ENCODE measurements around the gene CLIC3. TPM values are rescaled to one million over a fixed set of nuclear protein-coding genes. Genes with fewer than 3 reads are reported as not detected.
"Not testable (repeated sequence)": the region's sequence is repeated elsewhere in the genome, so short reads cannot be mapped to it uniquely, and the experiment has no call there.

Gene CLIC3
- total RNA-seq, 1 donor from 2014 or later, result 2.2 TPM

DNA sequence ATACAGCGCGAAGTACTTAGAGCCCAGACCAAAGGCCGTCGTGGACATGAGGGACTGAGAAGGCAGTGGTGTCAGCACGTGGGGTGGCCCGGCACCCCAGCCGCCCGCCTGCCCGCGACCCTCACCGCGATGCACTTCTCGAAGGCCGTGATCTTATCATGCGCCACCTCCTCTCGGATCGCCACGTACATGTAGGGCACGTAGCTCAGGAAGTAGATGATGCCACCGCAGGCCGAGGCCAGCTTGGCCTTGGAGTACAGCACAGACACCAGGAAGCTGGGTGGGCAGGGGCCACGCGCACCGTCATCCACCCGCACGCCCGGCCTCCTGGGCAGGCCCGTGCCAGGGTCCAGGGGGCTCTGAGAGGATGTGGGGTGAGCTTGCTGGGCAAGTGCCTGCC is 20.7 kb upstream of the CLIC3 start:
- no peak for DNase-seq (ENCODE audit: low spot score)

DNA sequence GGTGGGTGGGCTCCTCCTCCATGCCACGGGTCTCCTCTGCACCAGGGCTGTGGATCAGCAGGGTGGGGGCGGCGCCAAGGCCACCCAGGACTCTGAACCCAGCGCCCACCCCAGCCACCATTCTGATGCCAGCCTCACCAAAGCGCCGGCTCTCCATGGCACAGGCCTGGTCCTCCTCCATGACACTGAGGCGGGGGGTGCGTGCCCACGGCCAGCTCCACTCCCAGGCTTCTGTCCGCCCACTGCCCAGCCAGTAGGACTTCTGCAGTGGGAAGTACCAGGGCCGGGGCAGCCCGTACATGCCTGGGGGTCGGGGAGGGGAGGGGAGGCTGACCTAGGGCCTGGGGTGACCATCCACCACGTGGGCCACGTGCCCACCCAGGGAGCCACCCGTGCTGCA is 20.1 kb upstream of the CLIC3 start:
- no peak for DNase-seq (ENCODE audit: low spot score)

DNA sequence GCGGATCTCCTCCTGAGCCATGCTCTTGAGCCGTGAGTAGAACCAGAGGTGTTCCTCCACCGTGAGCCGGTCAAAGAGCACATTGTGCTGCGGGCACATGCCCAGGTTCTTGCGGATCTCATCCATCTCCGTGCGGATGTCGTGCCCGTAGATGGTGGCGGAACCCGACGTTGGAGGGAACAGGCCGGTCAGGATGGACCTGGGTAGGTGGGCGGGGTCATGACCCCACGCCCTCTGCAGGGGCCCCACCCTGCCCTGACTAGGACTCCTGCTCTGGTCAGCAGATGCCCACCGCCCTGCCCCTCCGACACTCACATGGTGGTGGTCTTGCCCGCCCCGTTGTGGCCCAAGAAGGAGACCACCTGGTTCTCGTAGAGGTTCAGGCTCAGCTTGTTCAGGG is 19.6 kb upstream of the CLIC3 start:
- no peak for DNase-seq (ENCODE audit: low spot score)

DNA sequence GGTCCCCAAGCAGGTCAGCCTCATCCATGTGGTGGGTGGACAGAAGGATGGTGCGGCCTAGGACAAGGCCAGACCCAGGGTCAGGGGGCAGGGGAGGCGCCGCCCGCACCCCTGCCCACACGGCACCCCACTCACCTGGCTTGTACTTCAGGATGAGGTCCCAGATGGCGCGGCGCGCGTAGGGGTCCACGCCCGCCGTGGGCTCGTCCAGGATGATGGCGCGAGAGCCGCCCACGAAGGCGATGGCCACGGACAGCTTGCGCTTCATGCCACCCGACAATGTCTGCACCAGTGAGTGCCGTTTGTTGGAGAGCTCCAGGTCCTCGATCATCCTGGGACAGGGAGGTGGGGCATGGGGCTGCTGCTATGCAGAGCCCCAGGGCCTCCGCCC is 19.2 kb upstream of the CLIC3 start:
- no peak for DNase-seq (ENCODE audit: low spot score)

DNA sequence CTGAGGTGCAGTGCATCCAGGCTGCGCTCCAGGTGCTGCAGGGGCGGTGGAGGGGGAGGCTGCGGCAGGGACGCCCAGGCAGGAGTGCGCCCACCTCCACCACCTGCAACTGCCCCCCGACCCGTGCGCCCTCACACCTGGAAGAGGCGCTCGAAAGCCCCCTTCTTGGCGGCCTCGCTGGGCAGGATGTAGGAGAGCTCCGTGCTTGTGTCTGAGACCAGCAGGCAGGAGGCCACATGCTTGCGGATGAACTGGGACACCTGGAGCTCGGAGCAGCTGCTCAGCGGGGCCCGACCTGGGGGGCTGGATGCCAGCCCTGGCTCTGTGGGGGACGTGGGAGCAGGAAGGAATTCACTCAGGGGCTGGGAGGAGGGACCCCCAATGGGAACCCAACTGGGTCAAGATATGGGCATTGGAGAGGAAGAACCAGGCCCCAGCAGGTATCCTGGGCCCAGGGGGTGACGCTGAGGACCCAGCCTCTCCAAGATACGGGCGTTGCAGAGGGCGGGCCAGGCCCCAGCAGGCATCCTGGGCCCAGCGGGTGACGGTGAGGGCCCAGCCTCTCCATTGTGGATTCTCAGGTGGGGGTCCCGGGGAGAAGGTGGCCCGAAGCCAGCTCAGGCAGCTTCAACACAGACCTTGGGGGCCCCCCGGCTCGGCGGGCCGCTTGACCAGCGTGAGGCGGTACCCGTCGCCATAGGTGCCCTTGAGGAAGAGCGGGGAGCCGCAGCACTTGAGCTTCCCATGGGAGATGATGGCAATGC is 18.6 kb upstream of the CLIC3 start:
- DNase-seq (ENCODE audit: low spot score), result no peak

DNA sequence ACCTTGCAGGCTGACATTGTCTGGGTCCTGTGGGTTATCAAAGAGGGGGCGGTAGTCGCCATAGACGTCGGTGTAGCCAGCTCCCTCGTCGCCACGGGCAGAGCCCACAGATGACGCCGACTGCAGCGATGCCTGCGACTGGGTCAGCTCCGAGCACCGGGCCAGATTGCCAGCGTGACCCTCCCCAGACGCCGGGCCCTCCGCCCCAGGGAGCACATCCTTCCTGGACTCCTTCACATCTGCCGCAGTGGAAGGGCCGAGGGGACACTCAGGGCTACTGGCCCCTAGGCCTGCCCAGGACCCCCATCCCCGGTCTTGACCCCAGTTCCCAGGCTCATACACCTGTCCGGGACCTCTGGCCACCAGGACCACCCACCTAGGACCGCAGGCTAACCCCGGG is 17.8 kb upstream of the CLIC3 start:
- DNase-seq (ENCODE audit: low spot score), result no peak

DNA sequence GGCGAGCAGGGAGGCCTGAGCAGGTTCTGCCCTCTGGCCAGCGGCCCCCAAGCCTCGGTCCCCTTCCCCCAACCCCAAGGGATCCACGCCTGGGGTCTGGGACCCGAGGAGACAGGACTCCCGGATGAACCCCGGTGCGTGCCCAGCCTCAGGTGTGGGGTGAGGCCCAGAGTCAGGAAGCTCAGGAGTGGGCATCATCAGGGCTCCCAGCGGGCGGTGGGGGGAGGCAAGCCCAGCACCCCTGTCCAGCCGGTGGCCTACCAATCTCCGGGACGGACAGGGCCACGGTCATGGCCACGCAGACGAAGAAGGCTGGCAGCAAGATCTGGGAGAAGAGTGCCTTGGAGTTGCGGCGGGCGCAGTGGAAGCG is 17.2 kb upstream of the CLIC3 start:
- no peak for DNase-seq (ENCODE audit: low spot score)

DNA sequence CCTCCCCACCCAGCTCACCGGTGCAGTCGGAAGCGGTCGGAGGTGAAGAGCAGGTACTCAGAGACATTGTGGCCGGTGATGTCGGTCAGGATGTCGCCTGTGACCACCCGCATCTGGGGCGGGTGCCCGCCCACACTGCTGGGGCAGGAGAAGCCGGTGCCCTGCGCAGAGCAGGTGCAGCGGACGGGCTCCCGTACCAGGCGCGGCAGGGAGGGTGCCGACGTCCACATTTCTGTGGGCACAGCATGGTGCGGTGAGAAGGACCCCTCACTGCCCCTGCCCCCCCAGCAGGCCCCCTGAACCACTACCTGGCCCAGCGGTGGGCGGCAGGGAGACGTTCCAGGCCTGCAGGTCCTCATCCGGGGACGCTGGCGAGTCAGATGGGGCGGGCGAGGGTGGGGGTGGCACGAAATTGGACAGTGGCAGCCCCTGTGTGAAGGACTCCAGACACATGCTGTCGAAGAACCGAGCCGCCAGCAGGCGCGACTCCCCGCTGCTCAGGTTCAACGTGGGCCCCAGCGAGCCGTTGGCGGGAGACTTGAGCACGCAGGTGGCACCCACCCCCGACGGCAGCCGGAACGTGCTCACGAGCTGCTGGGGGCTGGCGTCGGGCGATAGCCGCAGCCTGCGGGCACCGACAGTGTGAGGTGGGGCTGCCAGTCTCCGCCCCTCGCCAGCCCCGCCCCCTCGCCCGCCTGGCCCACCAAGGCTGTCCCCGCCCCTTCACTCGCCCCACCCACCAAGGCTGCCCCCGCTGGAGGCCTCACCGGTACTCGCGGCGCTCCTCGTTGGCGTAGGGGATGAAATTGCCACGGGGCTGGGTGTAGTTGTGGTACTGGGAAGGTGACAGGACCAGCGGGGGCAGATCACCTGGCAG is 16.6 kb upstream of the CLIC3 start:
- no peak for DNase-seq (ENCODE audit: low spot score)

DNA sequence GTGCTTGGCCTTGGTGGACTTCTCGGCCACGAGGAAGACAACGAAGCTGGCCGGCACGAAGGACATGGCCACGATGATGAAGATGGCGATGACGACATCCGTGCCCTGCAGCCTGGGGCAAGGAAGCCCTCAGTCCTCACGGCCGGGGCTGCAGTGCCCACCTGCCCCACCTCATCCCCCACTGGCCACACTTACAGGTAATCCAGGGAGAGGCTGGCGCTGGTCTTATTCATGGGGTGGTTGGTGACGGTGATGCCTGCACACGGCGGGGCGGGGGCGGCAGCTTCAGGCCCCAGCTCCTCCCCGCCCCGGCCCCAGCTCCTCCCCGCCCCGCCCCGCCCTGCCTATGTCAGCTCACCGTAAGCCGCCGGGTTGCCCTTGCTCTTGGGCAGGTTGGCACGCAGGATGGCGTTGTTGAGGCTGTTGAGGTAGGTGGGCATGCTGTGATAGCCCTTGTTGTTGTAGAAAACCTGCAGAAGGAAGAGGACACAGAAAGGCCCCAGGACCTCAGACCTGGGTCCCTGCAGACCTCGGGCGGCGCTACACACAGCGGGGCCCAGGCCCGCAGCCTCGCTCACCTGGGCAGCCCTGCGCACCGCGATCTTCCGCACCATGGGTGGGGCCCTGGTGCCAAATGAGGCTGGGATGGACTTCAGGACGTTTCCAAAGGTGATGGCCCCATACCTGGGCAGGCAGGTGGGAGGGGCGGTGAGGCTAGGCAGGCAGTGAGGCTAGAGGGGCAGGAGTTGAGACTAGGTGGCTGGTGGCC is 15.7 kb upstream of the CLIC3 start:
- no peak for DNase-seq (ENCODE audit: low spot score)

DNA sequence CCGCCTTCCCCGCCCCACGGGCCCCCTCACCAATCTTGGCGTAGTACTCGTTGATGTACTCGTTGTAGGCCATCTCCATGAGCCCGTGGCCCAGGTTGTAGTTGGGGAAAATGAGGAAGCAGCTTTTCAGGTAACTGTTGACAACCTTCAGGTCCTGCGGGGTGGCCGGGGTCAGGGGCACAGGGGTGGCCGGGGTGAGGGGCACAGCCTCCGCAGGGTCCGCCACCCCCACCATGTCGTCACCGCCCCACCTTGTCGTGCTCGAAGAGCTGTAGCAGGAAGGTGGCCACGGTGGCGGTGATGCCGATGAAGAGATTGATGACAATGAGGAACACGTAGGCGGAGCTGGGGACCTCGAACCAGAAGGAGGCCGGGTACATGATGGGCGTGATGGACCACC is 14.8 kb upstream of the CLIC3 start:
- DNase-seq (ENCODE audit: low spot score), result no peak

DNA sequence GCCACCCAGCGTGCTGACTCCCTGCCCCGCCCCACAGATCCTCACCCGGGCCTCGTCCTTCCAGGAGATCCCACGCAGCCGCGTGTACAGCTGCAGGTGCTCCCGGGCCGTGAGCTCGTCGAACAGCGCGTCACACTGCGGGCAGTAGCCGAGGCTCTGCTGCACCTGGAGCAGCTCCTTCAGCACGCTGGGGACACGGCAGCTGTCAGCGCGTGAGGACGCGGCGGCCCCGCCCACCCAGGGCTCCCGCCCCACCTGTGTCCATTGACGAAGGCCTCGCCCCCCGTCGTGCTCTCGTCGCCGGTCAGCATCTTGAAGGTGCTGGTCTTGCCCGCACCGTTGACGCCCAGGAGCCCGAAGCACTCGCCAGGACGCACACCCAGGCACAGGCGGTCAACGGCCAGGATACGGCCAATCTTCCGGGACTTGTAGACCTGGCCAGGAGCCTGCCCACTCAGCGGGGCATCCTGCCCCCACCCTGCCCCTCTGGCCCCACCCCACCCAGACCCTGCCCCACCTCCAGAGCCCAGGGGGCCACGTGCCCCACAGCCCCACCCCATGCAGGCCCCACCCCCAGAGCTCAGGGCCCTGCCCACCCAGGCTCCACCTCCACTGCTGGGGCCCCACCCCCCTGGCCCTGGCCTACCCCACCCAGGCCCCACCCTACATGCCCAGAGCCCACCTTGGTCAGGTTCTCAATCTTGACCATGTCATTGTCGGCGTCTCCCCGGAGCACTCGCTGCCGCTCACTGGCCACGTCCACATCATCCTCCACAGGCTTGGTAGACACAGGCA is 13.8 kb upstream of the CLIC3 start:
- no peak for DNase-seq (ENCODE audit: low spot score)

DNA sequence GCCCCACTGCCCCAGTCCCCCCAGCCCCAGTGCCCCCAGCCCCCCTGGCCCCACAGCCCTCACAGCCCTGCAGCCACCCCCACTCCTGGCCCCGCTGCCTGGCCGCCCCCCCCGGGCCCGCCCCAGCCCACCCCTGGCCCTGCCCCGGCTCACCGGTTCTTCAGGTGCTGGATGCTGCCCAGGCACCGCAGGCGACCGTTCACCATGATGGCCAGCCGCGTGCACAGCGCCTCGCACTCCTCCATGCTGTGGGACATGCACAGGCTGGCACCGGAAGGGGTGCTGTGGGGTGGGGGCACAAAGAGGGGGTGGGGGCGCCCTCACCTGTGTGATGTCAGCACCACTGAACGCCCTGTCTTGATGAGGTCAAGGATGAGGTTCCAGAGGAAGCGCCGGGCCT is 12.8 kb upstream of the CLIC3 start:
- no peak for DNase-seq (ENCODE audit: low spot score)

DNA sequence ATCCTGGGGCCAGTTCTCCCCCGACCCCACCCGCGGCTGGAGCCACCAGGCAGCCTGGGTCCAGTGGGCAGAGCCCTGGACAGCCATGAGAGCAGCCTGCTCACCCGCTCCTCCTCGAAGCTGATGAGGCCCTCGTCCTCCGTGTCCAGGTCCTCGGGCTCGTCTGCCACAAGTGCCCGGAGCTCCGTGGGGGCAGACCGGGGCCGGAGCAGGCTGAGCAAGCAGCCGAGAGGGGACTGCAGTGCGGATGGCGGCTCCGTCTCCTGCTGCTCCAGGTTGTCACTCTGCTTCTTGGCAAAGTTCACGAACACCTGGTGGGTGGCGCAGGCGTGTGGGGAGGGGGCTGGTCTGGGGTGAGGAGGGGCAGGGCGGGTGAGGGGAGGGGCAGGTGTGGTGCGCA is 11.9 kb upstream of the CLIC3 start:
- DNase-seq (ENCODE audit: low spot score), result no peak

DNA sequence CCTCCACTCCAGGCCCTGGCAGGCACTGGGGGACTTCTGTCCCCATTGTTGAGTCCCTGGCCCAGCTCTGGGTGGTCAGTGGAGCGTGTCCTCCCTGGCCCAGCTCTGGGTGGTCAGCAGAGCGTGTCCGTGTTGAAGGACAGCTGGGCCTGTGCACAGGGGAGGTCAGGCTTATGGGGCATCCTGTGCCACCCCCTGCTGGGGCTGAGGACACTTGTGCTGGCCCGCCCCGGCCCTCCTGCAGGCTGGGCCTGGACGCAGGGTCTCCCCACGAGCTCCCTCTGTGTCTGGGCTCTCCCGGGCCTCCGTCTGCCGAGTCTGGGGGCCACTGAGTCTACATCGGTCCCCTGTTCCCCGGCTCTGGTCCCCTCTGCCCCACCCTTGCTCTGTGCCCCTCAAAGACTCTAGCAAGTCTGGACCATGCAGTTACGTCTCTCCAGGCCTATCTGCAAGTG is 11.5 kb upstream of the CLIC3 start:
- DNase-seq (ENCODE audit: low spot score), result no peak

DNA sequence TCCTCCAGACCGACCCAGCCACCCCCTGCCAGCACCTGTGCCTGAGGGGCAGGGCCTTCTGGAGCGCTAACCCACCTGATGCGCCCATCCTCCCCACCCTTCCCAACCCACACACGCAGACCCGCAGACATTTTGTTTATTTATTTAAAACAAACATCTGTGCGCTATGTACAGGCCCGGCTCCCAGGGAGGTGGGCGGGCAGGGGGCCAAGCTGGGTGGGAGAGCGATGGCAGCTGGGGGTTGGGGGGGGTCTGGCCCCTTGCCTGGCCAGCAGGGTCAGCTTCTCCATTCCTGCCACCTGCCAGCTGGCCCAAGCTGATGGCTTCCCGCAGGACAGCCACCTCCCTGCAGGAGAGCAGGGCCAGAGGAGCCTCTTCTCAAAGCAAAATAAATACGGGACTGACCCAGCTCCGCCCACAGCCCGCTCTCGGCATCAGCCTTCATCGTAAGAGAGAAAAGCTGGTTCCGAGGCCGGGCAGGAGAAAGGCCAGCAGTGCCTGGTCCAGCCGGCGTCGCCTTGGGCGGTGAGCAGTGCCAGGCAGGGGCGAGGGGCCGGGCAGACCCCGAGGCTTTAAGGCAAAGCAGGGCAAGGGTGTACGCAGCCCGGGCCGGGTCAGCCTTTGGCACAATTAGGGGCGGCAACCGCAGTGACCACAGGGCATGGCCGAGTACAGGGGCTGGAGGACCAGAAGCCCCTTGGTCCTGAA is 10.9 kb upstream of the CLIC3 start:
- no peak for DNase-seq (ENCODE audit: low spot score)

DNA sequence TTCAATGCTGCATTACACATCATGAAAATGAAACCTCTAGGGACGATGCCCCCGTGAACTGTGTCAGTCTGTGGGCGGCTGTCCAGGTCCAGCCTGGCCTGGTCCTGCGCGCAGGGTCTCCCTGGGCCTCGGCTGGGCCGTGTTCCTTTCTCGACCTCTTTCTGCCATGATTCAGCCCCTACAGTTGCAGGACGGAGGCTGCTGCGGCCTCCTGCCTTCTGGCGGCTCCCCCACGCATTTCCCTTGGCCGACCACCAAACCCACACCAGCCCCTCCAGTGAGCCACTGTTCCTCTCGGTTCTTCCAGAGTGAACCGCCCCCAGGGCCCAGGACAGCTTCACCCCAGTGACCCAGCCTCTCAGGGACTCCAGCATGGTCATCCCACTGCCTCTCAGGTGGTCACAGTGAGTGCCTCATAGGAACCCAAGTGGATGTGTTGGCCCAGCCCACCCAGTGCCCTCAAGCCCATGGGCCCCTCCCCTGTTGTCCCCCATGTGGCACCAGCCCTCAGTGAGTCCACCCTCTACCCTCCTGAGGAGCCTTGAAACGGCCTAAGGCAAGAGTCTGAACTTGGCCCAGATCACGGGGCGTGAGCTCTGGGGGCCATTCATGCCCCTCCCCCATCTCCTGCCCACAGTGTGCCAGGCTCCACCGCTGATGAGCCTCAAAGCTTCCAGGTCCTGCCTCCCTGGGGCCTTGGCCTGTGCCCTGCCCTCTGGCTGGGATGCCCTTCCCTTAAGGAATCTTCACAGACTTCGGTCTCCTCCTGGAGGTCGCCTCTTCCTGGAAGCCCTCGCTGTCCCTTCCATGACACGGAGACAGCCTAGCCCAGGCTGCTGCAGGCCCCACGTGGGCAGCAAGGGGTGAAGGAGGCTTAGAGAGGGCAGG is 10.0 kb upstream of the CLIC3 start:
- DNase-seq (ENCODE audit: low spot score), result no peak

DNA sequence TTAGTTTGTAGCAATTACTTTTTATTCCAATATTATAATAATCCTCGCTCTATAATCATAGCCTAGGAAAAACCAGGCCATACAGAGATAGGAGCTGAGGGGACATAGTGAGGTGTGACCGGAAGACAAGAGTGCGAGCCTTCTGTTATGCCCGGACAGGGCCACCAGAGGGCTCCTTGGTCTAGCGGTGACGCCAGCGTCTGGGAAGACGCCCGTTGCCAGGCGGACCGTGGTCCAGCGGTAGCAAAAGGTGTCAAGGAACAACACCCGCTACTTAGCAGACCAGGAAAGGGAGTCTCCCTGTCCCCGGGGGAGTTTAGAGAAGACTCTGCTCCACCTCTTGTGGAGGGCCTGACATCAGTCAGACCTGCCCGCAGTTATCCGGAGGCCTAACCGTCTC is 7.9 kb upstream of the CLIC3 start:
- not testable (repeated sequence) for DNase-seq (ENCODE audit: low spot score)

DNA sequence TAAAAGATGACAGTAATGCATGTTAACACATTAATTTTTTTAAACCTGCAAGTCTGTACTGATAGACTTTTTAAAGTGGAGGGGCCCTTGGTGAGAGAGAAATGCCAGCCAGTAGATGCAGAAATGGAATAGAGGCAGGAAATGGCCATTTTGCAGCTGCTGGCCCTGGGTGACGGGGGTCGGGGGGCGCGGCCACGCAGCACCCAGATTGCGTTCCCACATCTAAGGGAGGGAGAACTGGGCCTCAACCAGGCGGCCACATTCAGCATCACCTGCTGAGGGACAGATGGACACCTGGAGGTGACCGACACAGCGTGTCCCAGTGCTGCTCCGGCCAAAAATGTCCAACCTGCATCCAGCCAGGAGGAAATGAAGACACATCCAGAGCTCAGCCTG is 6.3 kb upstream of the CLIC3 start:
- no peak for DNase-seq (ENCODE audit: low spot score)

DNA sequence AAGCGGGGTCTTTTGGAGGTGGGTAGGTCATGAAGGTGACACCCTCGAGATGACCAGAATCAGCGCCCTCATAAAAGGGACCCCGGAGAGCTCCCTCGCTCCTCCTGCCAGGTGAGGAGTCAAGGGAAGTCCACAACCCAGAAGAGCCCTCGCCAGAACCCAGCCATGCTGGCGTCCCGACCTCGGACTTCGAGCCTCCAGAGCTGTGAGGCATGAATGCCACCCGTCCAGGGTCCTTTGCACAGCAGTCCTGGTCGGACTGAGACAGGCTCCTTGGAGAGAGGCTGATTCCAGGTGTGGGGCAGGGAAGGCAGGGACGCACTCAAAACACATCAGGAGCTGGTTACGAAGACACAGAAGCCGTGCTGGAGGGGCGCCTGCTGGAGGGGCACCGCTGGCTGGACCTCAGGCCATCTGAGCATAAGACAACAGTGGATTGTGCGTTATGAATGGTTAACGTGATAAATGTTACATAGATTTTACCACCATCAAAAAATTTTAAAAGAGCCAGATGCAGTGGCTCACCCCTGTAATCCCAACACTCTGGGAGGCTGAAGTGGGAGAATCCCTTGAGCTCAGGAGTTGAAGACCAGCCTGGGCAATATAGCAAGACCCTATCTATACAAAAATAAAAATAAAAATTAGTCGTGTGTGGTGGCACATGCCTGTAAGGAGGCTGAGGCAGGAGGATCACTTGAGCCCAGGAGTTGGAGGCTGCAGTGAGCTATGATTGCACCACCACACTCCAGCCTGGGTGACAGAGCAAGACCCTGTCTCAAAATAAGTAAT is 5.7 kb upstream of the CLIC3 start:
- DNase-seq (ENCODE audit: low spot score), result no peak
